ENCODE data around the gene VPS37B.

- TF ChIP-seq ZNF274 (IDR thresholded peaks at IDR 0.05; ENCODE audit: low read depth, low read length) = no peak
- no peak for TF ChIP-seq YY1 (IDR thresholded peaks at IDR 0.05; ENCODE audit: insufficient read depth, insufficient read length)
Measured at GRCh38 chr12:122921917-122922316, 26.0 kb upstream of the VPS37B start.
